SK-N-DZ (cell line): Measurements from ENCODE around the gene SLC5A2. TPM values are rescaled to one million over a fixed set of nuclear protein-coding genes. Genes with fewer than 3 reads are reported as not detected.
"Not testable (repeated sequence)": the region's sequence is repeated elsewhere in the genome, so short reads cannot be mapped to it uniquely, and the experiment has no call there.

Experiments used
- DNase-seq: peaks from one replicate; pipeline ENCODE4 v3.0.0-alpha.2; 2015; ENCODE audit warnings: low spot score
- polyA plus RNA-seq, 2 experiments: library from polyadenylated mRNA; depleted of rRNA; stranded (reverse); fragments of >200 nt; gene quantifications; 2 replicates each; pipeline ENCODE4 v1.2.3, GENCODE V29; 2014

Gene SLC5A2
- 0.09 and 0.36 TPM in 2 replicates for polyA plus RNA-seq (2014; cell fraction: cytosol; rRNA removed)
- polyA plus RNA-seq (2014; cell fraction: nucleus; rRNA removed): 0.15 and 1.3 TPM in 2 replicates

DNA sequence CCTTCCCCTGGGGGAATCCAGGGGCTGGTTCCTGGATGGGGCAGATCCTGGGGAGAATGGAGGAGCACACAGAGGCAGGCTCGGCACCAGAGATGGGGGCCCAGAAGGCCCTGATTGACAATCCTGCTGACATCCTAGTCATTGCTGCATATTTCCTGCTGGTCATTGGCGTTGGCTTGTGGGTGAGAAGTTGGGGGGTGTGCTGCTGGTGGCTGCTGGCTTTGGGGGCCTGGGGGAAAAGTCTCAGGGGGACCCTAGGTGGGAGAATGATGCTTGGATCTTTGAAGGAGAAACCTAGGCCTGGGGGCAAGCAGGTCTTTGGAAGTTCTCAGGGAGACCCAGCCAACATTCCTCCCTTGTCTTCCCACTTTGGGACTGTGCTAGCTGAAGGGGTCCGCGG is at the start of gene SLC5A2:
Gene SLC5A2, plus strand, starts transcription at position 43 of the 400 bp plus-strand sequence. Its CDS starts 14 bp downstream, at position 57.
- no peak for DNase-seq

DNA sequence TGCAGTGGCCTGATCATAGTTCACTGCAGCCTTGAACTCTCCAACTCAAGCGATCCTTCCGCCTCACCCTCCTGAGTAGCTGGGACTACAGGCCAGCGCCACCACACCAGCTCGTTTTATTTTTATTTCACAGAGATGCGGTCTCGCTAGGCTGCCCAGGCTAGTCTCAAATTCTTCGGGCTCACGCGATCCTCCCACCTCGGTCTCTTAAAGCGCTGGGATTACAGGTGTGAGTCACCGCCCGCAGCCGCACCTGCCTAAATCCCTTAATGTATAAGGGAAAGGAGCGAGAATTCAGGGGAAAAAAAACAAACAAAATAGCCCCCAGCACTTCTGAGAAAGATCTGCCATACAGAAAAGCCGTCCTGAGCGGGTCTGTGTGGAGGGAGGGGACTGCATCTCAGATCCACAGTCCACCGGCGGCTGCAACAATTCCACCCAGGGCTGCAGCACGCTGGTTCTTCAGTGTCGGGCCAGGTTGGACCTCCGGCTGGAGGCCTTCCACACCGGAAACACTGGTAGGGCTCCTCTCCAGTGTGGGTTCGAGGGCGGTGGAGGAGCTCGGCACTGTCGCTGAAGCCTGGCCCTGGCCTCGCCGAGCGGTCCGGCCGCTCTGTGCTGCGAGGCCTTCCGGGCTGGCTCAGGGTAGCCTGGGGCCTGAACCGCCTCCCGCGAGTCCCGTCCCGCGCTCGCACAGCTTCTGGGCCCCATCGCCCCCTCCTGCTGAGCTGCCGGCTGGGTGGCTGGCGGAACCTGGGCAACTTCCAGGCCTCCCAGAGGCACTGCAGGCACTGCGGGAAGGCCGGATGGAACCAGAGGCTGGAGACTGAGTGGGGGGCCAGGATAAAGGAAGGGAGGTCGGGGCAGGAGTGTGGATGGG is 47.3 kb upstream of the SLC5A2 start:
- DNase-seq: no peak

DNA sequence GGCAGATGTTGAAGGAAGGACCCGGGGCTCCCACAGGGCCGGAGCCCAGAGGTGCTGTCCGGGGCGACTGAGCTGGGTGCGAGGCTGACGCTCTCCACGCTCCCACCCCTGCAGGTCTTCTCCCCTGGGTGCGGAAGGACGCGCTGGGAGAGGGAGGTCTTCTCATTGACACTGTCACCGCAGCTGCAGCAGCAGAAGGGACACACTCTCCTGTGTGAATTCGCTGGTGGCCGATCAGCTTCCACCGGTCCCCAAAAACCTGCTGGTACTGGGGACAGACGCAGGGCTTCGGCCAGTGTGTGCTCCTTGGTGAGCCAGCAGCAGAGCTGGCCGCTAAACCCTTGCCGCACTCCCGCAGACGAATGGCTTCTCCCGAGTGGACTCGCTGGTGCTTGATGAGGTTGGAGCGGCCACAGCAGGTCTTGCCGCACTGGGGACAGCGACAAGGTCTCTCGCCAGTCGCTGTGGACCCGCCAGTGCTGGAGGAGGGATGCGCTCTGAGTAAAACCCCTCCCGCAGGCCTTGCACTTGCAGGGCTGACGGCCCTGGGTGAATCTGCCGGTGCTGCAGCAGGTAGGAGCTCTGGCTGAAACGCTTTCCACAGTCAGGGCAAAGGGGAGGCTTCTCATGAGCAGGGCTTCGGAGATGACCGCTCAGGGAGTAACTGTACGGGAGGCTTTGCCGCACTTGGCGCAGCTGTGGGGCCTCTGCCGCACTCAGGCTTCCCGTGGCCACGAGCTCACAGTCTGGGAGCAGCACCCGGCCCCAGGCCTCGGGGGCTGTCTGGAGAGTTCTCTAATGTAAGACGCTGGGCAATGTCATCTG is 46.5 kb upstream of the SLC5A2 start:
- DNase-seq: no peak

DNA sequence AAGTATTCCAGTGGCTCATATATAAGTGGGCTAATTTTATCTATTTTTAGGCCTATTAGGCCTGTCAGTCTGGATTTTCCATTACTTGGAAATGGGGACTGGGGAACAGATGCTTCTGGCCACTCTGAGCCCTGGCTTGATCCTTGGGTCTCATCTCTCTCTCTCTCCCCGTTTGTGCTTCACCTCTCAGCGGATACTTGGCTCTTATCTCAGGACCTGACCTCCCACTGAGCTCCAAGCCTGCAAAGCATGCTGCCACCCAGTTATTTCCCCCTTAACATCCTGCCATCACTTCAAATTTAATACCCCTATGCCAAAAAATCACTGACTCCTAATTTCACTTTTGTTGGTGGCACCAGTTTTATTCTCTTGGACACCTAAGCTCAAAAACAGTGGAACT is 44.5 kb upstream of the SLC5A2 start:
- DNase-seq: no peak

DNA sequence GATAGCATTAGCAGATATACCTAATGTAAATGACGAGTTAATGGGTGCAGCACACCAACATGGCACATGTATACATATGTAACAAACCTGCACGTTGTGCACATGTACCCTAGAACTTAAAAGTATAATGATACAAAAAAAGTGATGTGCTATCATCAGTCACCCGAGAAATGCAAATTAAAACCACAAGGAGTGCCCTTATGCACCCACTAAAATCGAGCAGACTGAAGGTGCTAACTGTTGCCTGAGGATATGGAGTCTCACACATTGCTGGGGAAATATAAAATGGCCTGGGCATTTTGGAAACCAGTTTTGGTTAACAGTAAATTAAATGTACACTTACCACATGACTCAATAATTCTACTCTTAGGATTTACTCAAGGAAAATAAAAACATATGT is 43.9 kb upstream of the SLC5A2 start:
- DNase-seq: not testable (repeated sequence)

DNA sequence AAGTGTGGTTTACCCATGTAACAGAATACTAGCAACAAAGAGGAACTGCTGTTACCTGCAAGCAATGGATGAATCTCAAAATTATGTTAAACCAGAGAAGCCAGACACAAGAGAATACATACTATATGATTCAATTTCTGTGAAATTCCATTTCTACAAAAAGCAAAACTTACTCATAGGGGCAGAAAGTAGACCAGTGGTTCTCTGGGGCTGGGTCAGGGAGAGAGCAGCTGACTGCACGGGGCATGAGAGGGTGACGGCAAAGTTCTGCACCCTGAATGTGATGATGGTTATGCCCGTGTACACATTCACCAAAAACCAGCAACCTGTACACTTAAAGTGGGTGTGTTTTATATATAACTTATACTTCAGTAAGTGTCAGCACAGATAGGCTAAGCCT is 43.4 kb upstream of the SLC5A2 start:
- no peak for DNase-seq

DNA sequence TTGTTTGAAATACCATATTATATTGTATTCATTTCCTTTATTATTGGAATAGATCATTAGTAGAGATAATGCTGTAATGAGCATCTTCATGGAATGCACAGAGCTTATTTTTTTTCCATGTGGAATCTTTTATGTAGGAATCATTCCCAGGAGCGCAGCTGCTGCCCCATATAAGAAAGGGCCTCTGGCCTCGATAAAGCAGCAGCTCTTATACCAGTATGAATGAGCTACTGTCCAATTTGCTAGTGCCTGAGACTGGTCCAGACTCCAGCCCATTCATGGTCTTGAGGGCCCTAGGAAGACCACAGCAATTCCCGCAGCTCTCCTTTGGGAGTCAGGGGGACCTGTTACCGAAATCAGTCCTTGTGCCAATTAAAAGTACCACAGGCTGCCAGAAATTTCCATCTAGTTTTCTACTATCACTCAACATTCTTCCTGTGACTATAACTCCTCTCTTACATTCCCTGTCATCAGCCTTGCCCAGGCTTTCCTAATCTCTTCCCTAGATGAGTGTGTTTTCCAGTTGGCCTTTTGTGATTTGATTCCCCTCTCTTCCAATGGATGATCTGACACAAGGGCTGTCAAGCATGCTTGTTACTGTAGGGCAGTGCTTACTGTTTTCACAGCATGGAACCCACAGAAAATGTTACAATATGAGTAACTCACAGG is 42.3 kb upstream of the SLC5A2 start:
- no peak for DNase-seq

DNA sequence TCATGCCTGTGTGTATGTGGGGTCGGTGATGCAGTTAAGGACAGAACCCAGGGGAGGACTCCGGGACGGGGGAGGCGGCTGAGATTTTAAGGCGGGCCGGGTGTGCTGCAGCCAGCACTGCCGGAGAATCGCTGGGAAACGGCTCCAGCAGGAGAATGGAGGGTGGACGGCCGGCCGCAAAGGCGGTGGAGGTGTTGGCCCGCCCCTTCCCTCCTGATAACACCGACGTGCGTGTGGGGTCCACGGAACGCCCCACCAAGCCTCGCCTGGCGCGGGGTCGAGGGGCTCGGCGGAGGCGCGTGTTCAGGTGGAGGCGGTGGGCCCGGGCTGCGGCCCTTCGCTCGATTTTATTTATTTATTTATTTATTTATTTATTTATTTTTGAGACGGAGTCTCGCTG is 41.0 kb upstream of the SLC5A2 start:
- no peak for DNase-seq

DNA sequence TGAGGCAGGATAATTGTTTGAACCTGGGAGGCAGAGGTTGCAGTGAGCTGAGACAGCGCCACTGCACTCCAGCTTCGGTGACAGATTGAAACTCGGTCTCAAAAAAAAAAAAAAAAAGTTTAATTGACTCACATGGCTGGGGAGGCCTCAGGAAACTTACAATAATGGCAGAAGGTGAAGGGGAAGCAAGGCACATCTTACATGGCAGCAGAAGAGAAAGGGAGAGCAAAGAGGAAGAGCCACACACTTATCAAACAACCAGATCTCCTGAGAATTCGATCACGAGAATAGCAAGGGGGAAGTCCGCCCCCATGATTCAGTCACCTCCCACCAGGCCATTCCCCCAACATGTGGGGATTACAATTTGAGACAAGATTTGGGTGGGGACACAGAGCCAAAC is 37.0 kb upstream of the SLC5A2 start:
- not testable (repeated sequence) for DNase-seq

DNA sequence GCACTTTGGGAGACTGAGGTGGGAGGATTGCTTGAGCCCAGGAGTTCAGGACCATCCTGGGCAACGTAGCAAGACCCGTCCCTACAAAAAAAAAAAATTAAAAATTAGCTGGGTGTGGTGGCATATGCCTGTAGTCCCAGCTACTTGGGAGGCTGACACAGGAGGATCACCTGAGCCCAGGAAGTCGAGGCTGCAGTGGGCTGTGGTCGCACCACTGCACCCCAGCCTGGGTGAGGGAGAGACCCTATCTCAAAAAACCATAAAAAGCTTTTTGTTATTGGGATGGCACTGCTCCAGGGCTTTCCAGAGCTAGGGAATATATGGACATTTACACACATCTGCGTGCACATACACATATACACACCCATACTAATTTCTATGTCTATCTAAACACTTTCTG is 31.7 kb upstream of the SLC5A2 start:
- no peak for DNase-seq

DNA sequence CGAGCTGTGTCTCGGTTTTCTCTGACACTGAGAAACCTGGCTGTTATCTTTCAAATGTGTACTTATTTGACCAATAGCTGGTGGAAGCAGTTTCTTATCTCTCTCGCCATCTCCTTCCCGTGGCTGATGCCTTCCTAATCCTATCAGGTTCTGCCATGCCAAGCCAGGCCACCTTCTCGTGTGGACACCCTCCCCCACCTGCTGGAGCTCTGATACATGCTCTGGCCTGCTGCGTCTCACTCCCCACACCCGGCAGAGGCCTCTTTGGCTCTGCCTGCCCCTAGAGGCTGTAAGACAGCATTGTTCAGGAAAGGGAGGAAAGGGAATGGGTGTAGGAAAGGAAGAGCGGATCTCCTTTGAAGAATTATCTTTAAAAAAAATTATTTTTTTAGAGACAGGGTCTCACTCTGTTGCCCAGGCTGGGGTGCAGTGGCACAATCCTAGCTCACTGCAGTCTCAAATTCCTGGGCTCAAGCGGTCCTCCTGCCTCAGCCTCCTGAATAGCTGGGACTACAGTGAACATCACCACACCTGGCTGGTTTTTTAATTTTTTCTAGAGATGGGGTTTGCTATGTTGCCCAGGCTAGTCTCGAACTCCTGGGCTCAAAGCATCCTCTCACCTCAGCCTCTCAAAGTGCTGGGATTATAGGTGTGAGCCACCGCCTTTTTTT is 31.1 kb upstream of the SLC5A2 start:
- peak; percentile 96 for DNase-seq

DNA sequence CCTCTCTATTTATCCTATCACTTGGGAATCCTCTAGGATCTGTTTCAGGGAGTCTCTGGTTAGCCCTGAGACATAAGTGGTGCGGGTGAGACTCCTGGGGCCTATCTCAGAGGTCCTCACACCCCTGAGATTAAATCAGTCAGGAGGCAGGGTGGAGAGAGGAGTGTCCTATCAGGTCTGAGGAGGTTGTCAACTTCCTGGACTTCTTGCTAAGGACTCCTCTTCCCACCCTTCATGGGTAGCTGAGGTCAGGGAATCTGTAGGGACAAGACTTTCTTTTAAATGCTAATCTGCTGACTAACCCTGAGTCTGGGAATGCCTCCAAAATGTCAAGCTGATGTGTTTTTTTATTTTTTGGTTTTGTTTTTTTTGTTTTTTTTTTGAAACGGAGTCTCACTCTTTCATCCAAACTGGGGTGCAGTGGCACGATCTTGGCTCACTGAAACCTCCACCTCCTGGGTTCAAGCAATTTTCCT is 30.3 kb upstream of the SLC5A2 start:
- DNase-seq: no peak

DNA sequence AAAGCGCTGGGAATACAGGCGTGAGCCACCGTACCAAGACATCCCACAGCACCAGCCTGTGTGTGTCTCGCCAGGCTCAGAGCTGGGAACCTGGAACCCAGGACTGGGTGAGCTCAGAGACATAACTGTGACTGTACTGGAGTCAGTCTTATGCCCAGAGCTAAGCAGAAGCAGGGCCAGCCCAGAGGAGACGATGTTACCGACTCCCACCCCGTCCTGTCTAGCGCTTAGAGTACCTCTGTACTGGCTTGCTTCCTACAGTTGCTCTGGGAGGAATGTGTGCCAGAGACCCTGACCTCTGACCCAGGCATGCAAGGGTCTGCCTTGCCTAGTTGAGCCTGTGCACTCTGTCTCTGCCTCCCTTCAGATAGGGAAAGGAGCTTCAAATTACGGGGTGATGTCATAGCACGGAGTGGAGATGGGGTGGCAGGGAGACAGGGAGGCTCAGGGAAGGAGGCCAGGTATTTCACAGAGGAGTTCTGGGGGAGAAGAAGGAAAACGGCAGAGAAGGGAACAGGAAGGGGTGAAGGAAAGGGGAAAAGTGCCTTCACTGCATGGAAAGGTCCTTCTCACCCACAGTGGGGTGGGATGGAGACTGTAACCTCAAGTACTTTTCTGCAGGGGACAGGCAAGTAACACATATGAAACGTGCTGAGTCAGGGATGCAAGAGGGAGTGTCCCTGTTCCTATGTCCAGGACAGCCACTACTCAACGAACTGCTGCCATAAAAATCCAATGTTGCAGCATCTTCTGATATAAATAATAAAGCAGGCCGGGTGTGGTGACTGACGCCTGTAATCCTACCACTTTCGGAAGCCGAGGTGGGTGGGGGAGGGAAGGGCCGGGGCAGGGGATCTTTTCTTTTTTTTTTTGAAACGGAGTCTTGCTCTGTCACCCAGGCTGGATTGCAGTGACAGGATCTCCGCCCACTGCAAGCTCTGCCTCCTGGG is 29.4 kb upstream of the SLC5A2 start:
- DNase-seq: no peak

DNA sequence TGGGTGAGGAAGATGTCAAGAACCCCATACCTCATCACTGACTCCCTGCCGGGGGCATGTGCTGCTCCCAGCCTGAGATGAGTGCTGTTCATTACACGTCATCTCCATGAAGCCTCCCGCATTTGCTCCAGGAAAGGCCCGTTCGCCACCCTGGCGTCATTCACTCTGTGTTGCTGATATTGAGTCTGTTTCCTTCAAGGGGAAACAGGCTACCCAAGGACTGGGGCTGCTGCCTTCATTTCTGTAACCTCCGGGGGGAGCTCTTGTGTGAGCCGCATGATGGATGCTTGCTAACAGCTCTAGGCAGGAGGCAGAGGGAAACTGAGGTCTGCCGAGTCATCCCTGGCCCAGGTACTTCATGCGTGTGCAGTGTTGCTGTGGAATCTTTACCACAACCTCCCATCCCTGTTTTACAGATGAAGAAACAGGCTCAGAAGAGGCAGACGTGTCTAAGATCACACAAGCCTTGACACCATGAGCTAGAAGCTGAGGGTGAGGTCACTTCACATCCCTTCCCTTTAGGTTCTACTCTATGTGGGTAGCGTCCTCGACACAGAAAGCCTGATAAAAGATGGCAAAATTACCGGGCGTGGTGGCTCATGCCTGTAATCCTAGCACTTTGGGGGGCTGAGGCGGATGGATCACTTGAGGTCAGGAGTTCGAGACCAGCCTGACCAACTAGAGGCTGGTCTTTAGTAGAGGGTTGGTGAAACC is 27.2 kb upstream of the SLC5A2 start:
- DNase-seq: peak; percentile 60

DNA sequence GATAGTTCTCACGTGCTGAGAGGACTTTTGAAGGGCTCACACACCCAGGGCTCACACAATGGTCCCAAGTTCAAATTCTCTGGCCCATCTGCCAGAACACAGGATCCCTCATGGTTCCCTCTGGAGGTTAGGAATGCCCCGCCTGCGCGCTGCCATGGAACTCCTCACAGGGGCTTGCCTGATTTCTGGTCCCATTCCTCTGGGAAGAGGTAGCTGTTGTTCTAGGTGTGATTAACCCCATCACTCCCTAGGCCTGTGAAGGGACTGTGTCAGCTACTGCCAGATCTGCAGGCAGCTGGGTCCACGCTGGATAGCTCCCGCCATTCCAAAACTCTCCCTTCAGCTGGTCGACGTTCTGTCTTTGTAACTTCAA is 25.9 kb upstream of the SLC5A2 start:
- no peak for DNase-seq

DNA sequence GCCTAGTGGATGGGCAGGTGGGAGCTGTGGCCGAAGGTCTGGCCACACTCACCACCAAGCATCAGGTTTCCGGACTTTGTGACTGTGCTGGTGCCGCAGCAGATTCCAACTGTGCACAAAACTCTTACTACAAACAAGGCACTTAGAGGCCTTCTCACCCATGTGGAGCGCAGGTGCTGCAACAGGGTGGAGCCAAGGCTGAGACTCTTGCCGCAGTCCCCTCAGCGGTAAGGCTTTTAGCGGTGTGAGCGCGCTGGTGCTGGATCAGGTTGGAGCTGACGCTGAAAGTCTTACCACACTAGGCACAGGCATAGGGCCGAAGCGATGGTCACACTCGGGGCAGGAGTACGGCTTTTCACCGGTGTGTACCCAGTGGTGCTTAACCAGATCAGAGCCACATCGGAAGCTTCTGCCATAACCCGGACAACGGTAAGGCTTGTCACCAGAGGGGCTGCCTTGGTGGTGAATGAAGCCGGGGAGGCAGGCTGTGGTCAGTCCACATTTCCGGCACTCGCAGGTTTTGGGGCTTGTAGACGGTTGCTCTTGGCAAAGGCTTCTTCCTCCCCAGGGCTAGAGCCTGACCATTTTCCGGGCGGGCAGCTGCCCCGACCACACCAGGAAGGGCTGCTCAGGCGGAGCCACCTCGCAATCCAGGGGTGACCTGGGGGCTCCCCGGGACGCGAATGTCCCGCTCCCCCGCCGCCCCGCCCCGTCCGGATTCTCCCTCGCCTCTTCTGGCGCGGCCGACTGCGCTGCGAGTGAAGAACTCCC is 24.7 kb upstream of the SLC5A2 start:
- DNase-seq: peak; percentile 54

DNA sequence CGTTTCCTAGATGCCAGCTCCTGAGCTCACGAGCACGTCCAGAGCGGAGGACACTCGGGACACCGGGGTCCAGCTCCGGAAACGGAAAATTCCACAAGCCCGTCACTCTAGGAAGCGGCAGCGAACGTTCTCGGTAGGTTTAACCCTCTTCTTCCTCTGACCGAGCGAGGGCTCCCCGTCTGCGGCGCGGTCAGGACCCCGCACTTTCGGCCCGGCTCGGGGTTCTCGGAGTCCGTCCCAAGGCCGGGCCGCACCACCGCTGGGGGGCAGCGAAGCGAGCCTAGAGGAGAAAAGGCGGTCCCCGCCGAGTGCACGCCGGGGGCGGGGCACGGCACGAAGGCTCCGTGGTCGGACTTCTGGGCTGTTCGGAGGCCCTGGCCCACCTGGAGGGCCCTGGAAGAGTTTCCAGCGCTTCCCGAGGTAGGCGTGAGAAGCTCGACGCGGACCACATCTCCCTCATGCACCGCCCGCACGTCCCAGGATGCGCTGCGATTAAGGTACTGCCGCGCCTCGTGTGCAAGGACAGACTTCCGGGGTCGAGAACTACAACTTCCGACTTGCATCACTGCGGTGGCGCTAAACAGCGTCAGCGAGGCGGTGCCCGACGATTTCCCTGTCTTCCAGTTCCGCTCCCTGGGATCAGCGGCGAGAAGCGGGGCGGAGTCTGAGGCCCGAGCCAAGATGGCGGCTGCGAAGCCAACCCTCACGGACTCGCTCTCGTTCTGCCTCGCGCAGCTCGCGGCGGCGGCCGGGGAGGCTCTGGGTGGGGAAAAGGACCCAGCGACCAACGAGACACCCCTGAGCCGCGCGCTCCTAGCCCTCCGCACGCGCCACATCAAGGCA is 23.9 kb upstream of the SLC5A2 start, which contains the start of gene ARMC5:
Gene ARMC5, plus strand, starts transcription at position 658 of the 843 bp plus-strand sequence. Its CDS starts 24 bp downstream, at position 682.
- DNase-seq: peak; percentile 99
